Upper lobe of right lung (tissue), 1 donor: ENCODE data around the gene NRARP. TPM values are rescaled to one million over a fixed set of nuclear protein-coding genes. Genes with fewer than 3 reads are reported as not detected.
A peak's percentile ranks its signal among the peaks of the same experiment; 100 is the strongest.

Experiments used
- ATAC-seq: fragments of 200-7000 bp; cut with Tn5 transposase; one replicate; pipeline ENCODE4 v1.9.1; 2020; ENCODE audit warnings: mild to moderate bottlenecking, moderate library complexity
- DNase-seq: peaks from one replicate; pipeline ENCODE4 v3.0.0-alpha.2; 2020
- H3K27ac ChIP-seq: fragments of 200-600 bp; one replicate; pipeline ENCODE4 v1.8.0; 2022
- H3K27me3 ChIP-seq: fragments of 200-600 bp; one replicate; pipeline ENCODE4 v1.8.0; 2022; ENCODE audit warnings: mild to moderate bottlenecking
- H3K36me3 ChIP-seq: fragments of 200-600 bp; one replicate; pipeline ENCODE4 v1.8.0; 2022
- H3K4me1 ChIP-seq: fragments of 200-600 bp; one replicate; pipeline ENCODE4 v1.8.0; 2022
- H3K4me3 ChIP-seq: fragments of 200-600 bp; one replicate; pipeline ENCODE4 v1.8.0; 2022; ENCODE audit warnings: mild to moderate bottlenecking
- H3K9me3 ChIP-seq: fragments of 200-600 bp; one replicate; pipeline ENCODE4 v1.8.0; 2022
- intact Hi-C: fragments of 100-400 bp; cut with DNase I; formaldehyde crosslinking; loops from one replicate; pipeline ENCODE4 v1.11.0; 2022
- total RNA-seq: library from RNA; stranded (reverse); fragmentation: NEBNext Ultra II Directional; extraction: Animal tissue kit (Norgen Biotek cat#: 25700); gene quantifications from one replicate; pipeline ENCODE4 v1.2.1, GENCODE V29; 2021
- TF ChIP-seq, protein P1 (sequence below): fragments of 200-600 bp; IDR thresholded peaks from one replicate; pipeline ENCODE4 v1.8.0; 2022; ENCODE audit warnings: antibody characterized with exemption
- donor health status: DM: no; HTN: yes; CAD: no; lungs with severe emphysema.

NRARP gene
- total RNA-seq, 1 donor from 2014 or later: 21.5 TPM

DNA sequence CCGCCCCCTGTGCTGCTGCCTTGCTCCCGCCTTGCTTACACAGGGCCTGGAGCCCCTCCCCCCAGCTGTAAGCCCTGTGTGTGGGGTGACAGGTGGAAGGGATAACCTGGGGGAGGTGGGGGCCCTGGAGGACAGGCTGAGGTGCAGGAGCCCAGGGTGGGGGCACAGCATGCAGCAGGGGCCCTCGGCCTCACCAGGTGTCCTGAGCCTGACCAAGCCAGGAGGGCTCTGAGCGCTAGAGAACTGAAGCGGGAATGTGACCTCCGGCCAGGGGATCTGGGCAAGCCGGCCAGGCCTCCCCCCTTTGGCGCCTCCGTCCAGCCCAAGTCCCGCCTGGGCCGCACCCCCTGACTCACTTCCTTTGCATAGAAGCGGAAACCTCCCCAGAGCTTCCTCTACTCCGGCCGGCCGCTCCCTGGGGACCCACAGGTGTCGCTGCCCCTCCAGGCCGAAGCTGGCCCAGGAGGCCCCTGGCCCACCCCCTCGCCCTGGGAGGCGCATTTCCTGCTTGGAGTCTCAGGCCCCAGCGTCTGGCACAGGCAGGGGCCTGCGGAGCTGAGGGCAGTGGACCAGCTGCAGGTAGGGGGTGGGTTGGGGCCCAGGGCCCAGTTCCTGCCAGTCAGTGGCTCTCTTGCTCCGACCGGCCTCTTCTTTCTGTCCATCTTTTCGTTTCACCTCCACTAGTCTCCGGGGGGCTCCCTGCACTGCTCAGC is 24.6 kb downstream of the NRARP start, which contains the start of gene TOR4A:
TOR4A (plus strand) TSS at position 398 of the 713 bp plus-strand sequence. CDS start 964 bp downstream, outside the sequence.
- H3K27ac ChIP-seq: peak within 1 kb of the TSS; percentile 95
- DNase-seq (peak; percentile 96), ATAC-seq (peak; percentile 84)
- H3K4me3 ChIP-seq: peak within 1 kb of the TSS; percentile 77
- TF ChIP-seq, protein P1, sequence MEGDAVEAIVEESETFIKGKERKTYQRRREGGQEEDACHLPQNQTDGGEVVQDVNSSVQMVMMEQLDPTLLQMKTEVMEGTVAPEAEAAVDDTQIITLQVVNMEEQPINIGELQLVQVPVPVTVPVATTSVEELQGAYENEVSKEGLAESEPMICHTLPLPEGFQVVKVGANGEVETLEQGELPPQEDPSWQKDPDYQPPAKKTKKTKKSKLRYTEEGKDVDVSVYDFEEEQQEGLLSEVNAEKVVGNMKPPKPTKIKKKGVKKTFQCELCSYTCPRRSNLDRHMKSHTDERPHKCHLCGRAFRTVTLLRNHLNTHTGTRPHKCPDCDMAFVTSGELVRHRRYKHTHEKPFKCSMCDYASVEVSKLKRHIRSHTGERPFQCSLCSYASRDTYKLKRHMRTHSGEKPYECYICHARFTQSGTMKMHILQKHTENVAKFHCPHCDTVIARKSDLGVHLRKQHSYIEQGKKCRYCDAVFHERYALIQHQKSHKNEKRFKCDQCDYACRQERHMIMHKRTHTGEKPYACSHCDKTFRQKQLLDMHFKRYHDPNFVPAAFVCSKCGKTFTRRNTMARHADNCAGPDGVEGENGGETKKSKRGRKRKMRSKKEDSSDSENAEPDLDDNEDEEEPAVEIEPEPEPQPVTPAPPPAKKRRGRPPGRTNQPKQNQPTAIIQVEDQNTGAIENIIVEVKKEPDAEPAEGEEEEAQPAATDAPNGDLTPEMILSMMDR: peak; percentile 38
- peaks cover 37% of the 10 kb centered on the region for H3K36me3 ChIP-seq
- H3K27me3 ChIP-seq: no peaks in the 10 kb centered on the region
- intact Hi-C loops: no loop called here
- H3K9me3 ChIP-seq: no peaks in the 10 kb centered on the region
- H3K4me1 ChIP-seq: peaks cover 34% of the 10 kb centered on the region

DNA sequence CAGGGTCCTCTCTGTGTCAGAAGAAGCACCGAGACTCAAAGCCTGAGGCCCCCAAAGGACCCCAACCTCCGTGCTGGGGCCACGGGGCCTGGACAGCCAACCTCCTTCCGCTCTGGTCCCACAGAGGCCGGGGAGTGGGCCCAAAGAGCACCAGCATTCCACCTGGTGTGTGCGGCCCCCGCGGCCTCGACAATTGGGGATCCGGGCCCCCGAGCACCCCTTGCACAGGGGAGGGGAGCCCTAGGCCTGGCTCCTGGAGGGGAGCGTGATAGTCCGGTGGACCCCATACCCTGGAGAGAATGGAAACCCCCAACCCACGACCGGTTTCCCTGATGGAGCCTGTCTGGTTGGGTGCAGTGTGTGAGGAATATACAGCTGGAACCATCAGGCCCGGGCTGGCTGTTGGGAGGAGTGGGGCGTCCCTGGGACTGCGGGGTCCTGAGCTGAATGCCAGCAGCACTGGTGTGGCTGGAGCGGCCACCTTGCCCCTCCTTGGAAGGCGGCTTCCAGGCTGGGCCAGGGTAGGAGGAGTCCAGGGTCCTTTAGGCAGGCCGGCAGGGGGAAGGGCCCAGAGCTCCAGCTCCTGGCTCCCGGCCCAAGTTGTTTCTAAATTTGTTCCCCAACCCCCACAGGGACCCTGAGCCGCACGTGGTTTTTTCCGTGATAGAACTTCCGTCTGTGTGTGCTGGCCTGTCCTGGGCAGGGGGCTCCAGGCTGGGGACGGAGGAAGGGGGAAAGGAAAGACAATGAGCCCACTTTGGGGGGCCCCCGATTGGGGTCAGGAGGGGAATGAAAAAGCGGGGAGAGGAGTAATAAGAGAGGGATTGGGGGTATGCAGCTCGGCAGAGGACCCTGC is 25.4 kb downstream of the NRARP start:
- peak overlapping the region; percentile 95 for H3K27ac ChIP-seq
- H3K27me3 ChIP-seq: no peaks in the 10 kb centered on the region
- H3K36me3 ChIP-seq: peaks cover 35% of the 10 kb centered on the region
- ATAC-seq: peak; percentile 55
- H3K4me1 ChIP-seq: peaks cover 34% of the 10 kb centered on the region
- peak overlapping the region; percentile 77 for H3K4me3 ChIP-seq
- intact Hi-C loops: no loop called here
- DNase-seq: peak; percentile 91
- TF ChIP-seq, protein P1: no peak
- no peaks in the 10 kb centered on the region for H3K9me3 ChIP-seq

DNA sequence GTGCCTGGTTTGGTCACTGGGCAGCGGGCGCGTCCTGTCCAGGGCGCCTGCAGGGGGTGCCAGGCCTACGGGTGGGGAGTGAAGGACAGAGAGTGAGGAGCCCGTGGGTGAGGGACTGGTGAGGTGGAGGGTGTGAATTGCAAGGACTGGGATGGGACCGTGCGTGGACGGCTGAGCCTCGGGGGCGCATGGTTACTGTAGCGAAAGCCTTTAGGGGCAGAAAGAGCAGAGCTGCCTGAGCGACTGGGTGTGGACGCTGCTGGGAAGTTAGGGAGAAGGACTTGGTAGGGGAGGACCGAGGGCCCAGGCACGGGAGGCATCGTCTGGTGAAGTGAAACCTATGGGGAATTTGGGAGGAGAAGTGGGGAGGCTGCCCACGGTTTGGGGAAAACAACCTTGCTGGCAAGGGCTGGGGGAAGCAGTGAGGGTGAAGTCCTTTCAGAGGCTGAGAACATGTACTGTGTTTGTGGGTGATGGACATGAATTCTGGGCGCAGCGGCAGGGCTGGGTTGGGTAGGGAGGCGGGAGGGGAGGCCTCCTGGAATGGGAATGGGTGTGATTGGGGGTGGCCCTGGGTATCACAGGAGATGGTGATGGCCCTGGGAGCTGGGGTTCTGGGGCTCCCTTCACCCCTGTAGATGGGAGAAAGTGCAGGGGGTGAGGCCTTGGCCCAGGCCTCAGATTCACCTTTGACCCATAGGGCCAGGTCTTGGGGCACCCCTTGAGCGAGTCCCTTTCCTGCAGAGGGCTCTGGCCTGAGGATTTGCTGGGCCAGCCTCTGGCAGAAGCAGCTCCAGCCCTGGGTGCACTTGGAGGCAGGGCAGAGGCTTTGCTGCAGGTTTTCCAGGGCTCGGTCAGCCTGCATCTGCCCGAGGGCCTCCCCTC is 26.2 kb downstream of the NRARP start:
- peak overlapping the region; percentile 95 for H3K27ac ChIP-seq
- H3K9me3 ChIP-seq: no peaks in the 10 kb centered on the region
- peaks cover 34% of the 10 kb centered on the region for H3K36me3 ChIP-seq
- H3K4me1 ChIP-seq: peaks cover 34% of the 10 kb centered on the region
- TF ChIP-seq, protein P1: no peak
- no peaks in the 10 kb centered on the region for H3K27me3 ChIP-seq
- H3K4me3 ChIP-seq: no peak overlapping the region
- ATAC-seq (no peak), DNase-seq (peak; percentile 68)
- intact Hi-C loops: no loop called here

DNA sequence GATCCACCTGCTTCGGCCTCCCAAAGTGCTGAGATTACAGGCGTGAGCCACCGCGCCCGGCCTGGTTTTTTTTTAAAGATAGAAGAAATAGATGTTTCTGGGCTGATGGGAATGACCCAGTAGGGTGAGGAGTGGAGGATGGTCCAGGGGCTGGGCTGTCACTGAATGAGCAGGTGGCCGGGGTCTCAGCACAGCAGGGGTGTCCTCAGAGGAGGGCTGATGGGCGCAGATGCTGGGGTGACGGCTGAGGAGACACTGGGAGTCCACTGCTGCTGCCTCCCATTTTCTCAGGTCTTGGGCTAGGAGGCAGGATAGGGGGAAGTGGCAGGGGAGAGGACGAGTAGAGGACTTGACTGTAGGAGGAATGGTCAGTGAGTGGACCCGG is 26.9 kb downstream of the NRARP start:
- peaks cover 28% of the 10 kb centered on the region for H3K36me3 ChIP-seq
- DNase-seq (no peak), ATAC-seq (no peak)
- peak overlapping the region; percentile 95 for H3K27ac ChIP-seq
- peaks cover 34% of the 10 kb centered on the region for H3K4me1 ChIP-seq
- TF ChIP-seq, protein P1: no peak
- H3K27me3 ChIP-seq: no peaks in the 10 kb centered on the region
- no peak overlapping the region for H3K4me3 ChIP-seq
- intact Hi-C loops: no loop called here
- H3K9me3 ChIP-seq: no peaks in the 10 kb centered on the region

DNA sequence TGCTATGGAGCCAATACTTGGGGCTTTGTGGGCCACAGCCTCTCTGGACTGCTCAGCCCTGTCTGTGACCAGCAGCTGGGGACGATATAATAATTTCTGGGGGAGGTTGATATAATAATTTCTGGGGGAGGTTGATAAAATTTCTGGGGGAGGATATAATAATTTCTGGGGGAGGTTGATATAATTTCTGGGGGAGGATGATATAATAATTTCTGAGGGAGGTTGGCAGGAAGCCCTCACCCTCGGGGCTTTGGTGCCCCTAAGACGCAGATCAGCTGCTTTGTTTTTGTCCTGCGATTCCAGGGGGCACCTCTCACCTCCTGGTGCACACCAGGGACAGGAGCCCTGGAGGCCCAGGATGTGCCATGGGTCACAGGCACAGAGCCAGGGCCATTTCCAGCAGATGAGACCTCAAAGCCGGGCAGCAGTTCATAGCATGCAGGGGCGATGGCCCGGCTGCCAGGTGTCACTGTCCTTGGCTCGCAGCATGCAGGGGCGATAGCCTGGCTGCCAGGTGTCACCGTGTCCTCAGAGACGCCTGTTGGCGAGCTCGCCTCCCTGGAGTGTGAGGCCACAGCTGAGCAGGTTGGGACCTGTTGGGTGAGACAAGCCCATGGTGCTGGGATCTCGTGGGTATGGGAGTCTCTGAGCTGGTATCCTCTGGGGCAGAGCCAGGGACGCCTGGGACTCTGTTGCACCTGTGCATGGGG is 28.3 kb downstream of the NRARP start:
- H3K4me1 ChIP-seq: peaks cover 48% of the 10 kb centered on the region
- H3K36me3 ChIP-seq: peaks cover 22% of the 10 kb centered on the region
- TF ChIP-seq, protein P1: no peak
- no peaks in the 10 kb centered on the region for H3K9me3 ChIP-seq
- DNase-seq (peak; percentile 65), ATAC-seq (no peak)
- intact Hi-C loops: no loop called here
- H3K4me3 ChIP-seq: no peak overlapping the region
- H3K27ac ChIP-seq: peak overlapping the region; percentile 60
- no peaks in the 10 kb centered on the region for H3K27me3 ChIP-seq
